Measurements from ENCODE around the gene TUFT1.

- no peak for TF ChIP-seq POLR2A (IDR thresholded peaks at IDR 0.05; ENCODE audit: low read depth, low read length)
- no peak for TF ChIP-seq TAF1 (IDR thresholded peaks at IDR 0.05; ENCODE audit: low read depth, low read length)
- TF ChIP-seq POLR2AphosphoS5 (IDR thresholded peaks at IDR 0.05; ENCODE audit: low read depth, low read length): no peak
- no peak for TF ChIP-seq SPI1 (IDR thresholded peaks at IDR 0.05; ENCODE audit: low read depth, low read length)
These were observed 30.7 kb downstream of the TUFT1 start for GRCh38 chr1:151570819-151571218.

Data from GM12891 (cell line).